IMR-90 (cell line): ENCODE measurements around the gene DMXL2. TPM values are rescaled to one million over a fixed set of nuclear protein-coding genes. Genes with fewer than 3 reads are reported as not detected.

ENCODE experiments used
- ATAC-seq: fragments of 200-7000 bp; cut with Tn5 transposase; 2 replicates; pipeline ENCODE4 v1.9.1; 2020; ENCODE audit warnings: low read depth, mild to moderate bottlenecking, moderate library complexity
- BruUV-seq: library from RNA; stranded (reverse); fragments of 400-500 nt; replicated peaks from 2 replicates; lab custom pipeline; 2021; lab: Mats Ljungman, UMichigan
- CTCF ChIA-PET: fragments of 300-600 bp; formaldehyde crosslinking; extraction: SDS; loops from one replicate; lab custom pipeline; 2021; ENCODE audit warnings: antibody characterized with exemption; lab: Yijun Ruan, JAX
- POLR2A ChIA-PET: fragments of 300-600 bp; sonication (Branson Sonifier 250); formaldehyde crosslinking; loops from one replicate; lab custom pipeline; 2022; ENCODE audit warnings: antibody characterized with exemption; ENCODE audit not compliant: unreplicated experiment; lab: Charles Lee
- DNase-seq: peaks from one replicate; pipeline ENCODE4 v3.0.0; 2013
- H2AFZ ChIP-seq: replicated peaks from 2 replicates; pipeline ENCODE3; 2013; ENCODE audit warnings: low read length, mild to moderate bottlenecking; ENCODE audit not compliant: poor library complexity
- H2AK5ac ChIP-seq: 2 replicates; pipeline ENCODE4 v1.6.1; 2013; ENCODE audit warnings: low read depth, low read length, inconsistent platforms
- H2AK9ac ChIP-seq: replicated peaks from 2 replicates; pipeline ENCODE3; 2013; ENCODE audit warnings: mild to moderate bottlenecking, low read depth, low read length, moderate library complexity; ENCODE audit not compliant: poor library complexity
- H2BK120ac ChIP-seq: 2 replicates; pipeline ENCODE4 v1.6.1; 2013; ENCODE audit warnings: low read depth, low read length, inconsistent platforms
- H2BK15ac ChIP-seq: 3 replicates; pipeline ENCODE4 v1.6.1; 2013; ENCODE audit warnings: low read depth, low read length, inconsistent platforms
- H2BK20ac ChIP-seq: 2 replicates; pipeline ENCODE4 v1.6.1; 2013; ENCODE audit warnings: low read depth, mild to moderate bottlenecking, inconsistent platforms, low read length, moderate library complexity
- H2BK5ac ChIP-seq: 2 replicates; pipeline ENCODE4 v1.6.1; 2013; ENCODE audit warnings: mild to moderate bottlenecking, low read depth, low read length, inconsistent platforms; ENCODE audit not compliant: poor library complexity, severe bottlenecking
- H3K14ac ChIP-seq: replicated peaks from 2 replicates; pipeline ENCODE4 v1.6.1; 2013; ENCODE audit warnings: low read depth, low read length, inconsistent platforms
- H3K18ac ChIP-seq: 2 replicates; pipeline ENCODE4 v1.6.1; 2013; ENCODE audit warnings: low read depth, low read length, control low read depth
- H3K23ac ChIP-seq: 2 replicates; pipeline ENCODE4 v1.6.1; 2013; ENCODE audit warnings: low read depth, low read length, inconsistent platforms
- H3K27ac ChIP-seq: 2 replicates; pipeline ENCODE4 v1.5.1; 2013; ENCODE audit warnings: mild to moderate bottlenecking, control low read depth, low read length; ENCODE audit not compliant: insufficient read depth
- H3K27me3 ChIP-seq: 2 replicates; pipeline ENCODE4 v1.6.1; 2013; ENCODE audit warnings: low read length; ENCODE audit not compliant: control insufficient read depth, insufficient read depth
- H3K36me3 ChIP-seq: 2 replicates; pipeline ENCODE4 v1.6.1; 2013; ENCODE audit warnings: low read length, mixed read lengths; ENCODE audit not compliant: control insufficient read depth, insufficient read depth
- H3K4ac ChIP-seq: 2 replicates; pipeline ENCODE4 v1.6.1; 2013; ENCODE audit warnings: low read depth, low read length, inconsistent platforms
- H3K4me1 ChIP-seq: 2 replicates; pipeline ENCODE4 v1.6.1; 2013; ENCODE audit warnings: low read length, mixed read lengths; ENCODE audit not compliant: control insufficient read depth, insufficient read depth
- H3K4me2 ChIP-seq: 2 replicates; pipeline ENCODE4 v1.6.1; 2013; ENCODE audit warnings: low read depth, mild to moderate bottlenecking, control low read depth, low read length, moderate library complexity
- H3K4me3 ChIP-seq: 2 replicates; pipeline ENCODE4 v1.5.1; 2013; ENCODE audit warnings: low read depth, mild to moderate bottlenecking, control low read depth, low read length, moderate library complexity; ENCODE audit not compliant: insufficient read depth
- H3K56ac ChIP-seq: 2 replicates; pipeline ENCODE4 v1.6.1; 2013; ENCODE audit warnings: low read length, inconsistent platforms; ENCODE audit not compliant: insufficient read depth; ENCODE audit errors: extremely low read depth
- H3K79me1 ChIP-seq, 2 experiments: 2 replicates each; pipeline ENCODE4 v1.6.1; 2013; ENCODE audit warnings: low read length in 2 of 2, inconsistent platforms in 1 of 2, low read depth in 1 of 2
- H3K9ac ChIP-seq: 2 replicates; pipeline ENCODE4 v1.6.1; 2013; ENCODE audit warnings: low read depth, low read length, control low read depth
- H3K9me1 ChIP-seq: 2 replicates; pipeline ENCODE4 v1.6.1; 2013; ENCODE audit warnings: low read length, inconsistent platforms; ENCODE audit not compliant: insufficient read depth
- H3K9me3 ChIP-seq: 2 replicates; pipeline ENCODE4 v1.6.1; 2013; ENCODE audit warnings: low read length; ENCODE audit not compliant: control insufficient read depth, insufficient read depth
- H4K20me1 ChIP-seq: 2 replicates; pipeline ENCODE4 v1.6.1; 2013; ENCODE audit warnings: low read length, inconsistent platforms; ENCODE audit not compliant: insufficient read depth
- H4K5ac ChIP-seq: 2 replicates; pipeline ENCODE4 v1.6.1; 2013; ENCODE audit warnings: mild to moderate bottlenecking, low read depth, low read length, control low read depth
- H4K8ac ChIP-seq, 2 experiments: 2 replicates each; pipeline ENCODE4 v1.6.1; 2013; ENCODE audit warnings: low read depth in 2 of 2, low read length in 2 of 2, control low read depth in 1 of 2, inconsistent platforms in 1 of 2
- H4K91ac ChIP-seq: 2 replicates; pipeline ENCODE4 v1.6.1; 2013; ENCODE audit warnings: low read depth, low read length, inconsistent platforms; ENCODE audit not compliant: insufficient read depth
- BHLHE40 ChIP-seq: fragments of 150-350 bp; IDR thresholded peaks from 2 replicates; pipeline ENCODE4 v1.6.1; 2016; ENCODE audit warnings: mild to moderate bottlenecking, low read depth, low read length
- CEBPB ChIP-seq: IDR thresholded peaks from 2 replicates; pipeline ENCODE4 v1.6.1; 2012; ENCODE audit warnings: low read depth, low read length, improper control_type of control experiment
- FOS ChIP-seq: fragments of 150-350 bp; IDR thresholded peaks from 2 replicates; pipeline ENCODE4 v1.6.1; 2016; ENCODE audit warnings: low read depth, low read length
- MAFK ChIP-seq: IDR thresholded peaks from 2 replicates; pipeline ENCODE4 v1.6.1; 2012; ENCODE audit warnings: low read depth, low read length, improper control_type of control experiment
- MAZ ChIP-seq: IDR thresholded peaks from 2 replicates; pipeline ENCODE4 v1.6.1; 2012; ENCODE audit warnings: low read depth, mild to moderate bottlenecking, low read length, improper control_type of control experiment, moderate library complexity, borderline replicate concordance
- MXI1 ChIP-seq: IDR thresholded peaks from 2 replicates; pipeline ENCODE4 v1.6.1; 2012; ENCODE audit warnings: low read depth, mild to moderate bottlenecking, low read length, moderate library complexity, borderline replicate concordance
- NFE2L2 ChIP-seq: fragments of 150-350 bp; IDR thresholded peaks from 2 replicates; pipeline ENCODE4 v1.6.1; 2016; ENCODE audit warnings: low read depth, mild to moderate bottlenecking, low read length
- POLR2A ChIP-seq: IDR thresholded peaks from 2 replicates; pipeline ENCODE4 v1.6.1; 2012; ENCODE audit warnings: mild to moderate bottlenecking, low read depth, low read length
- RAD21 ChIP-seq: IDR thresholded peaks from 2 replicates; pipeline ENCODE4 v1.6.1; 2012; ENCODE audit warnings: low read length, improper control_type of control experiment
- RCOR1 ChIP-seq: IDR thresholded peaks from 2 replicates; pipeline ENCODE4 v1.6.1; 2012; ENCODE audit warnings: mild to moderate bottlenecking, low read length, improper control_type of control experiment; ENCODE audit not compliant: insufficient replicate concordance
- RFX5 ChIP-seq: IDR thresholded peaks from 2 replicates; pipeline ENCODE4 v1.8.0; 2012; ENCODE audit warnings: low read depth, mild to moderate bottlenecking, low read length, moderate library complexity
- SMC3 ChIP-seq: fragments of 150-350 bp; IDR thresholded peaks from 2 replicates; pipeline ENCODE4 v1.6.1; 2016; ENCODE audit warnings: low read depth, mild to moderate bottlenecking, antibody characterized with exemption, low read length, moderate library complexity
- WGBS, 2 experiments: methylation state at CpG; one replicate each; pipeline versions ENCODE4 v1.1.5 to v1.1.7; 2013; ENCODE audit warnings: missing lambda C conversion rate in 2 of 2; ENCODE audit not compliant: insufficient read length in 1 of 2; ENCODE audit errors: extremely low coverage in 2 of 2; 5-methylcytosine and 5-hydroxymethylcytosine counted together
- dilution Hi-C: fragments of 300-500 bp; cut with HindIII; formaldehyde crosslinking; loops from one replicate; pipeline ENCODE4 v1.14.3; 2018; ENCODE audit warnings: low sequenced_read_pairs; ENCODE audit not compliant: unreplicated experiment
- in situ Hi-C: fragments of 300-500 bp; cut with MboI; formaldehyde crosslinking; loops from 3 replicates; pipeline ENCODE4 v1.14.3; 2019; ENCODE audit warnings: low sequenced_read_pairs, inconsistent platforms, mixed read lengths
- intact Hi-C: fragments of 100-400 bp; cut with micrococcal nuclease; formaldehyde crosslinking; loops from 2 replicates; pipeline ENCODE4 v1.10.0; 2022
- polyA plus RNA-seq, 3 experiments: library from polyadenylated mRNA; depleted of rRNA; stranded (reverse); fragments of >200 nt; gene quantifications; 2 replicates each; pipeline ENCODE4 v1.2.3, GENCODE V29; 2012; ENCODE audit warnings: low replicate concordance in 1 of 3
- total RNA-seq: library from RNA; depleted of rRNA; stranded (reverse); fragments of >200 nt; gene quantifications from 2 replicates; pipeline ENCODE4 v1.2.3, GENCODE V29; 2012
- TF ChIP-seq, protein P1 (sequence below): fragments of 150-350 bp; IDR thresholded peaks from 2 replicates; pipeline ENCODE4 v1.6.1; 2017; ENCODE audit warnings: mild to moderate bottlenecking, antibody characterized with exemption, low read length, low read depth
- TF ChIP-seq, protein P2 (sequence below): fragments of 150-350 bp; IDR thresholded peaks from 2 replicates; pipeline ENCODE4 v1.6.1; 2016; ENCODE audit warnings: low read depth, mild to moderate bottlenecking, low read length, moderate library complexity, borderline replicate concordance
- TF ChIP-seq, protein P3 (sequence below): conservative IDR thresholded peaks from 2 replicates; pipeline ENCODE4 v1.5.1; 2012; ENCODE audit warnings: mild to moderate bottlenecking, low read depth, low read length, improper control_type of control experiment

DMXL2 gene
- total and polyA plus RNA-seq, 2 of the 4 experiments (the other 2 are of a cell fraction) = 9.7 to 21.9 TPM

DNA sequence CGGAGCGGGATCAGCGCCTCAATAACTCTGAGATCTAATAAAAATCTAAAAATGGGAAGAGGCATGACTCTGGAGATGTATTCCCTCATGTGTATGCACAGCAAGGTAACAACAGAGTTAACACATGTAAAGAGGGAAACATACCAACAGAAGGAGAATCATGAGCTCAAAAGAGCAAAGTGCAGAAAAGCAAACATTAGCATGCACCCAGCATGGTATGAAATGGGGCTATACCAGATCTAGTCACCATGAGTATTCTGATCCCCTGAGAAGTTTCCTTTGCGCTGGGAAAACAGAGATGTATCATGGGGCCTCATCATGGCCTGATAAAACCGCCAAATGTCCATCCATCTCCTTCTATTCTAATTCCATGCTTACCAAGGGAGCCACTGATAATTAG, 152.1 kb downstream of the DMXL2 start:
- Histone ChIP-seq H3K4me1 (no peaks in the 10 kb centered on the region), H2AK9ac (no peak overlapping the region), H3K9ac (no peak overlapping the region), H2BK20ac (no peak overlapping the region), H2BK15ac (no peak overlapping the region), H2AK5ac (no peak overlapping the region), H3K36me3 (no peaks in the 10 kb centered on the region), H4K91ac (no peak overlapping the region), H4K20me1 (no peaks in the 10 kb centered on the region), H3K9me1 (no peaks in the 10 kb centered on the region), H3K9me3 (no peaks in the 10 kb centered on the region), H3K4ac (no peak overlapping the region), H3K23ac (no peak overlapping the region), H3K4me3 (no peak overlapping the region), H3K14ac (no peak overlapping the region), H2AFZ (no peak overlapping the region), H3K79me1 (no peaks in the 10 kb centered on the region), H3K4me2 (no peak overlapping the region), H4K8ac (no peak overlapping the region), H3K27ac (no peak overlapping the region), H3K27me3 (no peaks in the 10 kb centered on the region), H2BK5ac (no peak overlapping the region), H3K56ac (no peak overlapping the region), H2BK120ac (no peak overlapping the region), H3K18ac (no peak overlapping the region), H4K5ac (no peak overlapping the region)
- dilution Hi-C loops = no loop called here
- POLR2A ChIA-PET = no interaction called here
- no peak for DNase-seq
- CTCF ChIA-PET = no interaction called here
- in situ Hi-C loops = no loop called here
- ATAC-seq = no peak
- TF ChIP-seq CEBPB = no peak
- no peak for TF ChIP-seq POLR2A
- no peak for TF ChIP-seq RCOR1
- TF ChIP-seq MXI1 = no peak
- TF ChIP-seq, protein P1, sequence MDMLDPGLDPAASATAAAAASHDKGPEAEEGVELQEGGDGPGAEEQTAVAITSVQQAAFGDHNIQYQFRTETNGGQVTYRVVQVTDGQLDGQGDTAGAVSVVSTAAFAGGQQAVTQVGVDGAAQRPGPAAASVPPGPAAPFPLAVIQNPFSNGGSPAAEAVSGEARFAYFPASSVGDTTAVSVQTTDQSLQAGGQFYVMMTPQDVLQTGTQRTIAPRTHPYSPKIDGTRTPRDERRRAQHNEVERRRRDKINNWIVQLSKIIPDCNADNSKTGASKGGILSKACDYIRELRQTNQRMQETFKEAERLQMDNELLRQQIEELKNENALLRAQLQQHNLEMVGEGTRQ = no peak
- no peak for TF ChIP-seq BHLHE40
- no peak for TF ChIP-seq SMC3
- no peak for TF ChIP-seq FOS
- TF ChIP-seq MAFK = no peak
- TF ChIP-seq, protein P2, sequence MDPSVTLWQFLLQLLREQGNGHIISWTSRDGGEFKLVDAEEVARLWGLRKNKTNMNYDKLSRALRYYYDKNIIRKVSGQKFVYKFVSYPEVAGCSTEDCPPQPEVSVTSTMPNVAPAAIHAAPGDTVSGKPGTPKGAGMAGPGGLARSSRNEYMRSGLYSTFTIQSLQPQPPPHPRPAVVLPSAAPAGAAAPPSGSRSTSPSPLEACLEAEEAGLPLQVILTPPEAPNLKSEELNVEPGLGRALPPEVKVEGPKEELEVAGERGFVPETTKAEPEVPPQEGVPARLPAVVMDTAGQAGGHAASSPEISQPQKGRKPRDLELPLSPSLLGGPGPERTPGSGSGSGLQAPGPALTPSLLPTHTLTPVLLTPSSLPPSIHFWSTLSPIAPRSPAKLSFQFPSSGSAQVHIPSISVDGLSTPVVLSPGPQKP = no peak
- TF ChIP-seq RAD21 = no peak
- no peak for TF ChIP-seq RFX5
- TF ChIP-seq, protein P3, sequence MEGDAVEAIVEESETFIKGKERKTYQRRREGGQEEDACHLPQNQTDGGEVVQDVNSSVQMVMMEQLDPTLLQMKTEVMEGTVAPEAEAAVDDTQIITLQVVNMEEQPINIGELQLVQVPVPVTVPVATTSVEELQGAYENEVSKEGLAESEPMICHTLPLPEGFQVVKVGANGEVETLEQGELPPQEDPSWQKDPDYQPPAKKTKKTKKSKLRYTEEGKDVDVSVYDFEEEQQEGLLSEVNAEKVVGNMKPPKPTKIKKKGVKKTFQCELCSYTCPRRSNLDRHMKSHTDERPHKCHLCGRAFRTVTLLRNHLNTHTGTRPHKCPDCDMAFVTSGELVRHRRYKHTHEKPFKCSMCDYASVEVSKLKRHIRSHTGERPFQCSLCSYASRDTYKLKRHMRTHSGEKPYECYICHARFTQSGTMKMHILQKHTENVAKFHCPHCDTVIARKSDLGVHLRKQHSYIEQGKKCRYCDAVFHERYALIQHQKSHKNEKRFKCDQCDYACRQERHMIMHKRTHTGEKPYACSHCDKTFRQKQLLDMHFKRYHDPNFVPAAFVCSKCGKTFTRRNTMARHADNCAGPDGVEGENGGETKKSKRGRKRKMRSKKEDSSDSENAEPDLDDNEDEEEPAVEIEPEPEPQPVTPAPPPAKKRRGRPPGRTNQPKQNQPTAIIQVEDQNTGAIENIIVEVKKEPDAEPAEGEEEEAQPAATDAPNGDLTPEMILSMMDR = no peak
- no peak for TF ChIP-seq NFE2L2
- TF ChIP-seq MAZ = no peak
- no TSS peak for BruUV-seq
- WGBS, 2 experiments = no CpG with 5 or more reads among the region's 5 CpGs
- intact Hi-C loops = no loop called here
